ACHN (cell line): Measurements from ENCODE around the gene C1orf21.

Experiments used
- DNase-seq: peaks from one replicate; pipeline ENCODE4 v3.0.0-alpha.2; 2015
- in situ Hi-C: cut with HindIII; loops from 2 replicates; pipeline ENCODE4 v1.10.0; 2017; ENCODE audit warnings: low sequenced_read_pairs, low pct_ligation_motif_present, low pct_unique_long_range_greater_than_20kb

Gene C1orf21

GRCh38 chr1:184405094-184405800, 18.4 kb downstream of the C1orf21 start:
- no peak for DNase-seq
- in situ Hi-C loops = no loop called here

- no peak for DNase-seq
- in situ Hi-C loops = no loop called here
Measured at GRCh38 chr1:184405801-184406142, 18.9 kb downstream of the C1orf21 start.

- in situ Hi-C loops = no loop called here
- DNase-seq = no peak
Measured at GRCh38 chr1:184406479-184406878, 19.6 kb downstream of the C1orf21 start.

GRCh38 chr1:184407816-184408510, 21.1 kb downstream of the C1orf21 start:
- in situ Hi-C loops = no loop called here
- DNase-seq = peak; percentile 23

GRCh38 chr1:184408580-184408979, 21.8 kb downstream of the C1orf21 start:
- DNase-seq = no peak
- in situ Hi-C loops = no loop called here

GRCh38 chr1:184409011-184409410, 22.2 kb downstream of the C1orf21 start:
- no peak for DNase-seq
- in situ Hi-C loops = no loop called here

GRCh38 chr1:184412472-184412871, 25.6 kb downstream of the C1orf21 start:
- in situ Hi-C loops = no loop called here
- DNase-seq = no peak

GRCh38 chr1:184416481-184416880, 29.7 kb downstream of the C1orf21 start:
- in situ Hi-C loops = no loop called here
- no peak for DNase-seq

- in situ Hi-C loops = no loop called here
- DNase-seq = no peak
Measured at GRCh38 chr1:184416946-184417345, 30.1 kb downstream of the C1orf21 start.

GRCh38 chr1:184417916-184418315, 31.1 kb downstream of the C1orf21 start:
- no peak for DNase-seq
- in situ Hi-C loops = no loop called here

GRCh38 chr1:184418652-184419349, 32.0 kb downstream of the C1orf21 start:
- in situ Hi-C loops = no loop called here

GRCh38 chr1:184419350-184420161, 32.7 kb downstream of the C1orf21 start:
- in situ Hi-C loops = no loop called here

More at GRCh38 chr1:184418652-184419349, 32.0 kb downstream of the C1orf21 start:
- DNase-seq = no peak

GRCh38 chr1:184422490-184423233, 35.8 kb downstream of the C1orf21 start:
- in situ Hi-C loops = no loop called here
- no peak for DNase-seq

More at GRCh38 chr1:184419350-184420161, 32.7 kb downstream of the C1orf21 start:
- DNase-seq = no peak

- no peak for DNase-seq
- in situ Hi-C loops = no loop called here
Measured at GRCh38 chr1:184423649-184424048, 36.8 kb downstream of the C1orf21 start.

- in situ Hi-C loops = no loop called here
Measured at GRCh38 chr1:184424157-184424556, 37.3 kb downstream of the C1orf21 start.

GRCh38 chr1:184424945-184425344, 38.1 kb downstream of the C1orf21 start:
- in situ Hi-C loops = no loop called here
- DNase-seq = no peak

More at GRCh38 chr1:184424157-184424556, 37.3 kb downstream of the C1orf21 start:
- DNase-seq = no peak

GRCh38 chr1:184425449-184426277, 38.8 kb downstream of the C1orf21 start:
- in situ Hi-C loops = no loop called here
- no peak for DNase-seq
